ENCODE data around the gene BTNL9.

DNA sequence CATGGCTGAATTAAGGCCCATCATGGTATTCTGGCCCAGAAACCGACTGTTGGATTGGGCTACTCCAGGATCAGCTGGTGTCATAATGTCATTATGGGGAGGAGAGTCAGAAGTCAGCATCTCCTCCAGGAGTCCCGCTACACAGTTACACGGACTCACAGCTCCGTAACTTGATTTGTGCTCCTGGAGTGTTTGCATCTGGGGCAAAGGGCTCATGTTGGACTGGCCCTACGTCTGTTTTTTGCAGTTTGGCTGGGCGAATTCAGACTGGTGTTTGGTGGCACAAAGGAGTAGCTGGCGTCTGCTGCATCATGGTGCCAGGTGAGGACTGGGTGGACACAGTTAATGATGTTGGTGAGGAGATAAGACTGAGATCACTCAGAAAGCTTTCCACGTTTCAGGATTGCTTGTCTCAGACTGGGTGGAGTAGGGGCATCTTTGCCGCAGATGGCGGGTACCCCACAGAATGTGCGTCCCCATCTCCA, 59.6 kb downstream of the BTNL9 start:
- TF ChIP-seq, protein P1, sequence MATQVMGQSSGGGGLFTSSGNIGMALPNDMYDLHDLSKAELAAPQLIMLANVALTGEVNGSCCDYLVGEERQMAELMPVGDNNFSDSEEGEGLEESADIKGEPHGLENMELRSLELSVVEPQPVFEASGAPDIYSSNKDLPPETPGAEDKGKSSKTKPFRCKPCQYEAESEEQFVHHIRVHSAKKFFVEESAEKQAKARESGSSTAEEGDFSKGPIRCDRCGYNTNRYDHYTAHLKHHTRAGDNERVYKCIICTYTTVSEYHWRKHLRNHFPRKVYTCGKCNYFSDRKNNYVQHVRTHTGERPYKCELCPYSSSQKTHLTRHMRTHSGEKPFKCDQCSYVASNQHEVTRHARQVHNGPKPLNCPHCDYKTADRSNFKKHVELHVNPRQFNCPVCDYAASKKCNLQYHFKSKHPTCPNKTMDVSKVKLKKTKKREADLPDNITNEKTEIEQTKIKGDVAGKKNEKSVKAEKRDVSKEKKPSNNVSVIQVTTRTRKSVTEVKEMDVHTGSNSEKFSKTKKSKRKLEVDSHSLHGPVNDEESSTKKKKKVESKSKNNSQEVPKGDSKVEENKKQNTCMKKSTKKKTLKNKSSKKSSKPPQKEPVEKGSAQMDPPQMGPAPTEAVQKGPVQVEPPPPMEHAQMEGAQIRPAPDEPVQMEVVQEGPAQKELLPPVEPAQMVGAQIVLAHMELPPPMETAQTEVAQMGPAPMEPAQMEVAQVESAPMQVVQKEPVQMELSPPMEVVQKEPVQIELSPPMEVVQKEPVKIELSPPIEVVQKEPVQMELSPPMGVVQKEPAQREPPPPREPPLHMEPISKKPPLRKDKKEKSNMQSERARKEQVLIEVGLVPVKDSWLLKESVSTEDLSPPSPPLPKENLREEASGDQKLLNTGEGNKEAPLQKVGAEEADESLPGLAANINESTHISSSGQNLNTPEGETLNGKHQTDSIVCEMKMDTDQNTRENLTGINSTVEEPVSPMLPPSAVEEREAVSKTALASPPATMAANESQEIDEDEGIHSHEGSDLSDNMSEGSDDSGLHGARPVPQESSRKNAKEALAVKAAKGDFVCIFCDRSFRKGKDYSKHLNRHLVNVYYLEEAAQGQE (IDR thresholded peaks at IDR 0.05; ENCODE audit: insufficient read depth in 1 of 2, low read depth in 2 of 2, low read length in 2 of 2) = no peak
- no peak for TF ChIP-seq TAF1 (IDR thresholded peaks at IDR 0.05; ENCODE audit: borderline replicate concordance, insufficient read depth, low read length)
